ENCODE data around the gene CEP128. TPM values are rescaled to one million over a fixed set of nuclear protein-coding genes. Genes with fewer than 3 reads are reported as not detected.

CEP128 gene
- total and polyA plus RNA-seq, 2 experiments from 2014 or later, result 2.4 to 5.2 TPM

GRCh38 chr14:80958226-80958625 lies 16.7 kb upstream of the CEP128 start:
- Histone ChIP-seq H3K27ac (no peak overlapping the region), H3K9me3 (ENCODE audit: low read depth) (no peaks in the 10 kb centered on the region), H3K79me2 (ENCODE audit: insufficient read depth) (no peaks in the 10 kb centered on the region), H3K4me3 (no peak overlapping the region), H3K4me2 (ENCODE audit: unreplicated experiment) (no peak overlapping the region), H3K27me3 (replicated peaks; ENCODE audit: insufficient read depth) (peaks cover 18% of the 10 kb centered on the region; the same call in 1 of the 2 replicates), H3K36me3 (ENCODE audit: low read depth) (no peaks in the 10 kb centered on the region), H3K9ac (no peak overlapping the region), H3K4me1 (ENCODE audit: insufficient read depth) (peaks cover 4% of the 10 kb centered on the region; the same call in 1 of the 2 replicates), H3F3A (ENCODE audit: insufficient read depth) (peaks cover 4% of the 10 kb centered on the region; the same call in 1 of the 2 replicates), H2AFZ (no peak overlapping the region), H3K9me2 (ENCODE audit: insufficient read depth) (no peaks in the 10 kb centered on the region), H4K20me1 (ENCODE audit: insufficient read depth) (no peaks in the 10 kb centered on the region)
- in situ Hi-C loops (cut with MboI), result no loop called here
- WGBS, 2 experiments (ENCODE audit: low coverage in 1 of 2, low lambda C conversion rate in 2 of 2, missing lambda C conversion rate in 2 of 2), result 53 to 72% methylated on average over 2 of the region's 2 CpGs
- no peak for DNase-seq
- no peak for TF ChIP-seq EZH2phosphoT487 (IDR thresholded peaks at IDR 0.05; ENCODE audit: insufficient read depth, low read depth)
- TF ChIP-seq EZH2 (IDR thresholded peaks at IDR 0.05; ENCODE audit: insufficient read depth, poor library complexity, severe bottlenecking), result no peak

GRCh38 chr14:80957613-80958012 lies 16.1 kb upstream of the CEP128 start:
- Histone ChIP-seq H3K79me2 (ENCODE audit: insufficient read depth) (no peaks in the 10 kb centered on the region), H3K4me1 (ENCODE audit: insufficient read depth) (peaks cover 4% of the 10 kb centered on the region; the same call in 1 of the 2 replicates), H3K9ac (no peak overlapping the region), H3K4me2 (ENCODE audit: unreplicated experiment) (no peak overlapping the region), H3K4me3 (no peak overlapping the region), H3K27me3 (replicated peaks; ENCODE audit: insufficient read depth) (peaks cover 18% of the 10 kb centered on the region; the same call in 1 of the 2 replicates), H3K9me2 (ENCODE audit: insufficient read depth) (no peaks in the 10 kb centered on the region), H3F3A (ENCODE audit: insufficient read depth) (peaks cover 4% of the 10 kb centered on the region; the same call in 1 of the 2 replicates), H2AFZ (no peak overlapping the region), H3K9me3 (ENCODE audit: low read depth) (no peaks in the 10 kb centered on the region), H3K27ac (no peak overlapping the region), H3K36me3 (ENCODE audit: low read depth) (no peaks in the 10 kb centered on the region), H4K20me1 (ENCODE audit: insufficient read depth) (no peaks in the 10 kb centered on the region)
- TF ChIP-seq EZH2phosphoT487 (IDR thresholded peaks at IDR 0.05; ENCODE audit: insufficient read depth, low read depth) (no peak), EZH2 (IDR thresholded peaks at IDR 0.05; ENCODE audit: insufficient read depth, poor library complexity, severe bottlenecking) (no peak)
- no peak for DNase-seq
- 76 to 88% methylated on average over 2 of the region's 2 CpGs for WGBS, 2 experiments (ENCODE audit: low coverage in 1 of 2, low lambda C conversion rate in 2 of 2, missing lambda C conversion rate in 2 of 2)
- in situ Hi-C loops (cut with MboI), result no loop called here

GRCh38 chr14:80956922-80957321 lies 15.4 kb upstream of the CEP128 start:
- no peaks in the 10 kb centered on the region for H3K9me3 ChIP-seq (ENCODE audit: low read depth)
- in situ Hi-C loops (cut with MboI), result no loop called here
- no peak overlapping the region for H3K4me3 ChIP-seq
- no peak overlapping the region for H2AFZ ChIP-seq
- H3K4me2 ChIP-seq (ENCODE audit: unreplicated experiment), result no peak overlapping the region
- no peak for DNase-seq
- no peaks in the 10 kb centered on the region for H4K20me1 ChIP-seq (ENCODE audit: insufficient read depth)
- H3K9ac ChIP-seq, result no peak overlapping the region
- 89 to 95% methylated on average over 1 of the region's 1 CpG for WGBS, 2 experiments (ENCODE audit: low coverage in 1 of 2, low lambda C conversion rate in 2 of 2, missing lambda C conversion rate in 2 of 2)
- H3K36me3 ChIP-seq (ENCODE audit: low read depth), result no peaks in the 10 kb centered on the region
- H3K79me2 ChIP-seq (ENCODE audit: insufficient read depth), result no peaks in the 10 kb centered on the region
- H3F3A ChIP-seq (ENCODE audit: insufficient read depth), result peaks cover 4% of the 10 kb centered on the region; the same call in 1 of the 2 replicates
- H3K27me3 ChIP-seq (replicated peaks; ENCODE audit: insufficient read depth), result peaks cover 18% of the 10 kb centered on the region; the same call in 1 of the 2 replicates
- H3K4me1 ChIP-seq (ENCODE audit: insufficient read depth), result peaks cover 4% of the 10 kb centered on the region; the same call in 1 of the 2 replicates
- no peaks in the 10 kb centered on the region for H3K9me2 ChIP-seq (ENCODE audit: insufficient read depth)
- H3K27ac ChIP-seq, result no peak overlapping the region
- no peak for TF ChIP-seq EZH2 (IDR thresholded peaks at IDR 0.05; ENCODE audit: insufficient read depth, poor library complexity, severe bottlenecking)
- TF ChIP-seq EZH2phosphoT487 (IDR thresholded peaks at IDR 0.05; ENCODE audit: insufficient read depth, low read depth), result no peak

- no peak overlapping the region for H3K4me2 ChIP-seq (ENCODE audit: unreplicated experiment)
- H3K4me1 ChIP-seq (ENCODE audit: insufficient read depth), result peaks cover 4% of the 10 kb centered on the region; the same call in 1 of the 2 replicates
- H4K20me1 ChIP-seq (ENCODE audit: insufficient read depth), result no peaks in the 10 kb centered on the region
- H3K27me3 ChIP-seq (replicated peaks; ENCODE audit: insufficient read depth), result peaks cover 18% of the 10 kb centered on the region; the same call in 1 of the 2 replicates
- DNase-seq, result no peak
- H3K4me3 ChIP-seq, result no peak overlapping the region
- H3K9ac ChIP-seq, result no peak overlapping the region
- no peak overlapping the region for H2AFZ ChIP-seq
- H3K9me2 ChIP-seq (ENCODE audit: insufficient read depth), result no peaks in the 10 kb centered on the region
- TF ChIP-seq EZH2 (IDR thresholded peaks at IDR 0.05; ENCODE audit: insufficient read depth, poor library complexity, severe bottlenecking) (no peak), EZH2phosphoT487 (IDR thresholded peaks at IDR 0.05; ENCODE audit: insufficient read depth, low read depth) (no peak)
- no peaks in the 10 kb centered on the region for H3K79me2 ChIP-seq (ENCODE audit: insufficient read depth)
- in situ Hi-C loops (cut with MboI), result no loop called here
- peaks cover 4% of the 10 kb centered on the region; the same call in 1 of the 2 replicates for H3F3A ChIP-seq (ENCODE audit: insufficient read depth)
- H3K9me3 ChIP-seq (ENCODE audit: low read depth), result no peaks in the 10 kb centered on the region
- H3K27ac ChIP-seq, result no peak overlapping the region
- WGBS, 2 experiments (ENCODE audit: low coverage in 1 of 2, low lambda C conversion rate in 2 of 2, missing lambda C conversion rate in 2 of 2), result 89 to 93% methylated on average over 2 of the region's 2 CpGs
- no peaks in the 10 kb centered on the region for H3K36me3 ChIP-seq (ENCODE audit: low read depth)
Observed at GRCh38 chr14:80956102-80956501, 14.6 kb upstream of the CEP128 start.
